CD4-positive, alpha-beta memory T cell (primary cell): ENCODE results near the gene BEAN1. TPM values are rescaled to one million over a fixed set of nuclear protein-coding genes. Genes with fewer than 3 reads are reported as not detected.

Experiments used
- CTCF ChIA-PET: fragments of 350-600 bp; sonication (Branson Sonifier 250); formaldehyde crosslinking; loops from one replicate; lab custom pipeline; 2021; ENCODE audit warnings: inconsistent platforms; ENCODE audit not compliant: partially characterized antibody; lab: Charles Lee
- POLR2A ChIA-PET: fragments of 350-600 bp; sonication (Branson Sonifier 250); formaldehyde crosslinking; loops from one replicate; lab custom pipeline; 2021; ENCODE audit not compliant: partially characterized antibody; lab: Charles Lee
- DNase-seq, 5 donors: peaks; one replicate each; pipeline versions ENCODE4 v3.0.0 to v3.0.0-alpha.2; 2020 to 2022; ENCODE audit warnings: mixed read lengths in 1 of 5
- H3K27ac ChIP-seq: one replicate; pipeline ENCODE4 v1.7.0; 2013; ENCODE audit warnings: low read depth, low read length
- H3K27me3 ChIP-seq: 2 replicates; pipeline ENCODE4 v1.7.0; 2013; ENCODE audit warnings: mild to moderate bottlenecking, low read length, moderate library complexity; ENCODE audit not compliant: insufficient read depth
- H3K36me3 ChIP-seq: 2 replicates; pipeline ENCODE4 v1.7.0; 2013; ENCODE audit warnings: mild to moderate bottlenecking, low read length, moderate library complexity; ENCODE audit not compliant: insufficient read depth
- H3K4me1 ChIP-seq: 2 replicates; pipeline ENCODE4 v1.7.0; 2013; ENCODE audit warnings: mild to moderate bottlenecking, low read length, moderate library complexity; ENCODE audit not compliant: insufficient read depth
- H3K4me3 ChIP-seq, 2 donors: one replicate each; pipeline ENCODE4 v1.7.0; 2013; ENCODE audit warnings: low read length in 2 of 2, mild to moderate bottlenecking in 1 of 2
- H3K9me3 ChIP-seq, 2 donors: one replicate each; pipeline ENCODE4 v1.7.0; 2013; ENCODE audit warnings: low read length in 2 of 2, control low read depth in 1 of 2; ENCODE audit not compliant: control insufficient read depth in 1 of 2
- H3K27ac Mint-ChIP-seq, 7 donors: one replicate each; pipeline ENCODE4 v1.8.0; 2020 to 2021; ENCODE audit warnings: mixed read lengths in 7 of 7, mild to moderate bottlenecking in 6 of 7, inconsistent platforms in 3 of 7, moderate library complexity in 3 of 7
- H3K27me3 Mint-ChIP-seq, 2 donors: one replicate each; pipeline ENCODE4 v1.8.0; 2020 to 2021; ENCODE audit warnings: mixed read lengths in 2 of 2
- H3K36me3 Mint-ChIP-seq, 2 donors: one replicate each; pipeline ENCODE4 v1.8.0; 2020 to 2021; ENCODE audit warnings: mixed read lengths in 2 of 2, inconsistent platforms in 1 of 2, mild to moderate bottlenecking in 1 of 2
- H3K4me1 Mint-ChIP-seq, 4 donors: one replicate each; pipeline ENCODE4 v1.8.0; 2020 to 2021; ENCODE audit warnings: mixed read lengths in 4 of 4, mild to moderate bottlenecking in 1 of 4
- H3K4me3 Mint-ChIP-seq, 8 donors: one replicate each; pipeline ENCODE4 v1.8.0; 2020 to 2021; ENCODE audit warnings: mixed read lengths in 8 of 8, mild to moderate bottlenecking in 7 of 8, moderate library complexity in 6 of 8, inconsistent platforms in 3 of 8
- H3K9me3 Mint-ChIP-seq, 8 donors: one replicate each; pipeline ENCODE4 v1.8.0; 2020 to 2021; ENCODE audit warnings: mixed read lengths in 8 of 8, mild to moderate bottlenecking in 5 of 8, inconsistent platforms in 3 of 8, moderate library complexity in 1 of 8
- intact Hi-C: fragments of 100-400 bp; cut with micrococcal nuclease; formaldehyde crosslinking; loops from one replicate; pipeline ENCODE4 v1.15.1; 2023
- polyA plus RNA-seq, 2 donors: library from polyadenylated mRNA; unstranded; fragments of 300-500 nt; fragmentation: Illumina TruSeq; gene quantifications; one replicate each; pipeline ENCODE4 v1.2.3, GENCODE V29; 2021
- total RNA-seq, 2 experiments: library from RNA; stranded (reverse); gene quantifications; one replicate each; pipeline ENCODE4 v1.2.3, GENCODE V29; 2021

Gene BEAN1
- total and polyA plus RNA-seq, 4 experiments from 2014 or later: 0.23 TPM; not detected in 3

GRCh38 chr16:66397736-66398433, 29.2 kb upstream of the BEAN1 start:
- POLR2A ChIA-PET: no interaction called here
- no peaks in the 10 kb centered on the region for H3K4me1 Mint-ChIP-seq

GRCh38 chr16:66399031-66399430, 28.1 kb upstream of the BEAN1 start:
- no peak for DNase-seq
- intact Hi-C loops: no loop called here
- Histone ChIP-seq H3K36me3 (no peaks in the 10 kb centered on the region), H3K9me3 (no peaks in the 10 kb centered on the region), H3K4me3 (no peak overlapping the region), H3K27ac (no peak overlapping the region), H3K27me3 (no peaks in the 10 kb centered on the region), H3K4me1 (no peaks in the 10 kb centered on the region)
- no peak overlapping the region for H3K27ac Mint-ChIP-seq
- H3K4me3 Mint-ChIP-seq: no peak overlapping the region
- H3K27me3 Mint-ChIP-seq: peaks cover 1 to 5% of the 10 kb centered on the region in 2 donors
- H3K4me1 Mint-ChIP-seq: no peaks in the 10 kb centered on the region
- POLR2A ChIA-PET: no interaction called here
- CTCF ChIA-PET: interaction anchor here (1.6 kb wide), 1 partner anchor 9 kb away, joined by 3 read pairs; no protein-coding TSS in a partner anchor
- no peaks in the 10 kb centered on the region for H3K36me3 Mint-ChIP-seq
- no peaks in the 10 kb centered on the region for H3K9me3 Mint-ChIP-seq

More at GRCh38 chr16:66397736-66398433, 29.2 kb upstream of the BEAN1 start:
- Mint-ChIP-seq H3K27ac (no peak overlapping the region), H3K9me3 (no peaks in the 10 kb centered on the region), H3K36me3 (no peaks in the 10 kb centered on the region), H3K4me3 (no peak overlapping the region), H3K27me3 (peaks cover 0 to 4% of the 10 kb centered on the region in 2 donors)
- Histone ChIP-seq H3K27me3 (no peaks in the 10 kb centered on the region), H3K27ac (no peak overlapping the region), H3K36me3 (no peaks in the 10 kb centered on the region), H3K9me3 (no peaks in the 10 kb centered on the region), H3K4me1 (no peaks in the 10 kb centered on the region), H3K4me3 (no peak overlapping the region)
- CTCF ChIA-PET: interaction anchor here (1.6 kb wide), 1 partner anchor 10 kb away, joined by 3 read pairs; no protein-coding TSS in a partner anchor
- intact Hi-C loops: no loop called here
- DNase-seq: no peak

- Histone ChIP-seq H3K4me1 (no peaks in the 10 kb centered on the region), H3K27me3 (no peaks in the 10 kb centered on the region), H3K9me3 (no peaks in the 10 kb centered on the region), H3K4me3 (no peak overlapping the region), H3K27ac (no peak overlapping the region), H3K36me3 (no peaks in the 10 kb centered on the region)
- POLR2A ChIA-PET: no interaction called here
- intact Hi-C loops: no loop called here
- CTCF ChIA-PET: no interaction called here
- DNase-seq: no peak
- Mint-ChIP-seq H3K27ac (no peak overlapping the region), H3K27me3 (peaks cover 4 to 7% of the 10 kb centered on the region in 2 donors), H3K36me3 (no peaks in the 10 kb centered on the region), H3K4me1 (no peaks in the 10 kb centered on the region), H3K4me3 (no peak overlapping the region), H3K9me3 (no peaks in the 10 kb centered on the region)
Measured at GRCh38 chr16:66399930-66400329, 27.2 kb upstream of the BEAN1 start.

GRCh38 chr16:66400503-66401380, 26.4 kb upstream of the BEAN1 start:
- Mint-ChIP-seq H3K36me3 (no peaks in the 10 kb centered on the region), H3K4me1 (no peaks in the 10 kb centered on the region), H3K4me3 (no peak overlapping the region), H3K27me3 (peaks cover 6 to 10% of the 10 kb centered on the region in 2 donors), H3K9me3 (no peaks in the 10 kb centered on the region), H3K27ac (no peak overlapping the region)
- H3K9me3 ChIP-seq: no peaks in the 10 kb centered on the region
- intact Hi-C loops: no loop called here
- CTCF ChIA-PET: no interaction called here
- H3K4me1 ChIP-seq: no peaks in the 10 kb centered on the region
- no peak overlapping the region for H3K27ac ChIP-seq
- H3K27me3 ChIP-seq: no peaks in the 10 kb centered on the region
- POLR2A ChIA-PET: no interaction called here
- no peak overlapping the region for H3K4me3 ChIP-seq
- no peaks in the 10 kb centered on the region for H3K36me3 ChIP-seq
- no peak for DNase-seq

DNA sequence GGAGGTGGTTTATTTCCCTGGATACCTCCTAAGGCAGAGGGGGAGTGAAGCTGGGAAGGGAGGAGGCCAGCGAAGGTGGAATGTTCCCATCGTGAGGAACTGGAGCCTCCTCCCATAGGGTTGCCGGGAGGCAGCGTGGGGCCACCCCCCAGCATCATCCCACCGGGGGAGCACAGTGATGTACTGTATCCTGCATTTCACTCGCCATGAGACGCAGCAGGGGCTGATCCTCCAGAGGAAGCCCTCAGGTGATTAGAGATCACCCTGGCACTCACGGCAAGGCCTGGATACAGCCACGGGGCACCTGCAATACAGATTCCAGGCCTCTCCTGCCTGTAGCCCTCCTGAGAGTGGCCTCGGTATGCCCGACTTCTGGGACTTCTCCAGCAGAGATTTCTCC, 25.5 kb upstream of the BEAN1 start:
- H3K27ac ChIP-seq: no peak overlapping the region
- Mint-ChIP-seq H3K4me3 (no peak overlapping the region), H3K27me3 (peaks cover 6 to 10% of the 10 kb centered on the region in 2 donors), H3K9me3 (no peaks in the 10 kb centered on the region), H3K27ac (no peak overlapping the region), H3K4me1 (peaks cover 0 to 2% (median 0%) of the 10 kb centered on the region in 4 donors), H3K36me3 (no peaks in the 10 kb centered on the region)
- DNase-seq: no peak
- ChIA-PET CTCF (no interaction called here), POLR2A (no interaction called here)
- H3K27me3 ChIP-seq: no peaks in the 10 kb centered on the region
- H3K4me1 ChIP-seq: no peaks in the 10 kb centered on the region
- intact Hi-C loops: no loop called here
- no peaks in the 10 kb centered on the region for H3K36me3 ChIP-seq
- no peaks in the 10 kb centered on the region for H3K9me3 ChIP-seq
- H3K4me3 ChIP-seq: no peak overlapping the region

GRCh38 chr16:66402166-66402565, 24.9 kb upstream of the BEAN1 start:
- peaks cover 1 to 8% (median 4%) of the 10 kb centered on the region in 4 donors for H3K4me1 Mint-ChIP-seq
- intact Hi-C loops: no loop called here
- Histone ChIP-seq H3K27me3 (no peaks in the 10 kb centered on the region), H3K9me3 (no peaks in the 10 kb centered on the region), H3K4me3 (no peak overlapping the region), H3K4me1 (peaks cover 4% of the 10 kb centered on the region), H3K36me3 (no peaks in the 10 kb centered on the region), H3K27ac (no peak overlapping the region)
- no peak for DNase-seq
- peaks cover 6 to 10% of the 10 kb centered on the region in 2 donors for H3K27me3 Mint-ChIP-seq
- CTCF ChIA-PET: interaction anchor here (8.1 kb wide), 1 partner anchor 83 kb away, joined by 72 read pairs; no protein-coding TSS in a partner anchor
- peaks cover 0 to 3% of the 10 kb centered on the region in 2 donors for H3K36me3 Mint-ChIP-seq
- H3K4me3 Mint-ChIP-seq: no peak overlapping the region
- no peak overlapping the region for H3K27ac Mint-ChIP-seq
- POLR2A ChIA-PET: no interaction called here
- no peaks in the 10 kb centered on the region for H3K9me3 Mint-ChIP-seq

DNA sequence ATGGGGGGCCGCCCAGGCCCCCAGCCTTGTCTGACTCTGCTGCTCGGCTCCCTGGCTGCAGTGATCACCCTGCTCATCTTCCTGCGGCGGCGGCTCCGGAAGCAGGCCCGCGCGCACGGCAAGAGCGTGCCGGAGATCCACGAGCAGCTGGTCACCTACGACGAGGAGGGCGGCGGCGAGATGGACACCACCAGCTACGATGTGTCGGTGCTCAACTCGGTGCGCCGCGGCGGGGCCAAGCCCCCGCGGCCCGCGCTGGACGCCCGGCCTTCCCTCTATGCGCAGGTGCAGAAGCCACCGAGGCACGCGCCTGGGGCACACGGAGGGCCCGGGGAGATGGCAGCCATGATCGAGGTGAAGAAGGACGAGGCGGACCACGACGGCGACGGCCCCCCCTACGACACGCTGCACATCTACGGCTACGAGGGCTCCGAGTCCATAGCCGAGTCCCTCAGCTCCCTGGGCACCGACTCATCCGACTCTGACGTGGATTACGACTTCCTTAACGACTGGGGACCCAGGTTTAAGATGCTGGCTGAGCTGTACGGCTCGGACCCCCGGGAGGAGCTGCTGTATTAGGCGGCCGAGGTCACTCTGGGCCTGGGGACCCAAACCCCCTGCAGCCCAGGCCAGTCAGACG, 24.4 kb upstream of the BEAN1 start:
- no peak overlapping the region for H3K27ac ChIP-seq
- DNase-seq: no peak
- Mint-ChIP-seq H3K4me3 (no peak overlapping the region), H3K27me3 (peaks cover 6 to 10% of the 10 kb centered on the region in 2 donors), H3K4me1 (peaks cover 3 to 10% (median 6%) of the 10 kb centered on the region in 4 donors), H3K9me3 (no peaks in the 10 kb centered on the region), H3K36me3 (peaks cover 0 to 4% of the 10 kb centered on the region in 2 donors), H3K27ac (no peak overlapping the region)
- ChIA-PET CTCF (interaction anchor here (0.8 to 8.1 kb wide), 2 partner anchors 82 to 339 kb away, joined by 3 to 72 read pairs; no protein-coding TSS in a partner anchor), POLR2A (no interaction called here)
- H3K4me1 ChIP-seq: peaks cover 8% of the 10 kb centered on the region
- intact Hi-C loops: no loop called here
- no peaks in the 10 kb centered on the region for H3K27me3 ChIP-seq
- no peaks in the 10 kb centered on the region for H3K9me3 ChIP-seq
- H3K4me3 ChIP-seq: no peak overlapping the region
- H3K36me3 ChIP-seq: no peaks in the 10 kb centered on the region
